ENCODE results near the gene SNRPA.

SNRPA gene

GRCh38 chr19:40704491-40705361 is 46.3 kb upstream of the SNRPA start:
- H4K20me1 ChIP-seq (ENCODE audit: insufficient read depth, low read length) = no peaks in the 10 kb centered on the region
- no peak overlapping the region for H3K27ac ChIP-seq (ENCODE audit: low read length)
- TF ChIP-seq EZH2phosphoT487 (IDR thresholded peaks at IDR 0.05; ENCODE audit: low read depth) (no peak), CTCF (IDR thresholded peaks at IDR 0.05; ENCODE audit: low read depth, low read length) (no peak)
- H3K9ac ChIP-seq (ENCODE audit: low read length) = no peak overlapping the region
- H3K4me2 ChIP-seq (ENCODE audit: low read length) = no peak overlapping the region
- H3K9me3 ChIP-seq (ENCODE audit: insufficient read depth, low read length) = no peaks in the 10 kb centered on the region
- peaks cover 35% of the 10 kb centered on the region for H3K36me3 ChIP-seq (replicated peaks; ENCODE audit: low read depth, low read length)
- H3K27me3 ChIP-seq (ENCODE audit: low read depth, low read length) = no peaks in the 10 kb centered on the region
- H2AFZ ChIP-seq (ENCODE audit: low read depth, low read length) = no peak overlapping the region
- H3K79me2 ChIP-seq (ENCODE audit: low read length) = no peaks in the 10 kb centered on the region
- no peak overlapping the region for H3K4me3 ChIP-seq (ENCODE audit: low read length)
- no peaks in the 10 kb centered on the region for H3K4me1 ChIP-seq (ENCODE audit: low read length)

- H3K27me3 ChIP-seq (ENCODE audit: low read depth, low read length) = no peaks in the 10 kb centered on the region
- H3K36me3 ChIP-seq (replicated peaks; ENCODE audit: low read depth, low read length) = peaks cover 38% of the 10 kb centered on the region
- H3K9ac ChIP-seq (ENCODE audit: low read length) = no peak overlapping the region
- H3K79me2 ChIP-seq (ENCODE audit: low read length) = no peaks in the 10 kb centered on the region
- H4K20me1 ChIP-seq (ENCODE audit: insufficient read depth, low read length) = no peaks in the 10 kb centered on the region
- TF ChIP-seq EZH2phosphoT487 (IDR thresholded peaks at IDR 0.05; ENCODE audit: low read depth) (no peak), CTCF (IDR thresholded peaks at IDR 0.05; ENCODE audit: low read depth, low read length) (no peak)
- H2AFZ ChIP-seq (ENCODE audit: low read depth, low read length) = no peak overlapping the region
- no peaks in the 10 kb centered on the region for H3K9me3 ChIP-seq (ENCODE audit: insufficient read depth, low read length)
- H3K4me2 ChIP-seq (ENCODE audit: low read length) = no peak overlapping the region
- no peak overlapping the region for H3K27ac ChIP-seq (ENCODE audit: low read length)
- no peak overlapping the region for H3K4me3 ChIP-seq (ENCODE audit: low read length)
- no peaks in the 10 kb centered on the region for H3K4me1 ChIP-seq (ENCODE audit: low read length)
Measured at GRCh38 chr19:40705362-40705651, 45.7 kb upstream of the SNRPA start.

- H3K36me3 ChIP-seq (replicated peaks; ENCODE audit: low read depth, low read length) = peaks cover 38% of the 10 kb centered on the region
- H3K27ac ChIP-seq (ENCODE audit: low read length) = no peak overlapping the region
- H3K4me2 ChIP-seq (ENCODE audit: low read length) = no peak overlapping the region
- H3K4me1 ChIP-seq (ENCODE audit: low read length) = no peaks in the 10 kb centered on the region
- no peaks in the 10 kb centered on the region for H4K20me1 ChIP-seq (ENCODE audit: insufficient read depth, low read length)
- no peak overlapping the region for H2AFZ ChIP-seq (ENCODE audit: low read depth, low read length)
- no peak overlapping the region for H3K9ac ChIP-seq (ENCODE audit: low read length)
- TF ChIP-seq EZH2phosphoT487 (IDR thresholded peaks at IDR 0.05; ENCODE audit: low read depth) (no peak), CTCF (IDR thresholded peaks at IDR 0.05; ENCODE audit: low read depth, low read length) (no peak)
- H3K4me3 ChIP-seq (ENCODE audit: low read length) = no peak overlapping the region
- H3K79me2 ChIP-seq (ENCODE audit: low read length) = no peaks in the 10 kb centered on the region
- H3K9me3 ChIP-seq (ENCODE audit: insufficient read depth, low read length) = no peaks in the 10 kb centered on the region
- no peaks in the 10 kb centered on the region for H3K27me3 ChIP-seq (ENCODE audit: low read depth, low read length)
Measured at GRCh38 chr19:40705950-40706619, 44.9 kb upstream of the SNRPA start.

- Histone ChIP-seq H3K4me2 (ENCODE audit: low read length) (no peak overlapping the region), H3K4me3 (ENCODE audit: low read length) (no peak overlapping the region), H3K36me3 (replicated peaks; ENCODE audit: low read depth, low read length) (peaks cover 26% of the 10 kb centered on the region), H3K4me1 (ENCODE audit: low read length) (no peaks in the 10 kb centered on the region), H2AFZ (ENCODE audit: low read depth, low read length) (no peak overlapping the region), H3K9ac (ENCODE audit: low read length) (no peak overlapping the region), H3K79me2 (ENCODE audit: low read length) (no peaks in the 10 kb centered on the region), H3K27me3 (ENCODE audit: low read depth, low read length) (no peaks in the 10 kb centered on the region), H3K27ac (ENCODE audit: low read length) (no peak overlapping the region), H4K20me1 (ENCODE audit: insufficient read depth, low read length) (no peaks in the 10 kb centered on the region), H3K9me3 (ENCODE audit: insufficient read depth, low read length) (no peaks in the 10 kb centered on the region)
- TF ChIP-seq CTCF (IDR thresholded peaks at IDR 0.05; ENCODE audit: low read depth, low read length) (no peak), EZH2phosphoT487 (IDR thresholded peaks at IDR 0.05; ENCODE audit: low read depth) (no peak)
Measured at GRCh38 chr19:40707615-40708014, 43.4 kb upstream of the SNRPA start.

All from OCI-LY3 (cell line).